Neural progenitor cell (in vitro differentiated cells): ENCODE data around the gene PTPN14. TPM values are rescaled to one million over a fixed set of nuclear protein-coding genes. Genes with fewer than 3 reads are reported as not detected.

Experiments
- DNase-seq: peaks from one replicate; pipeline ENCODE4 v3.0.0-alpha.2; 2016; ENCODE audit warnings: low spot score
- H2AFZ ChIP-seq: fragments of 200-600 bp; sonication (generic); replicated peaks from 2 replicates; pipeline ENCODE4 v1.6.1; 2016; ENCODE audit warnings: antibody characterized with exemption
- H3F3A ChIP-seq: fragments of 200-600 bp; sonication (generic); 2 replicates; pipeline ENCODE4 v1.6.1; 2016; ENCODE audit warnings: antibody characterized with exemption, low read depth
- H3K27ac ChIP-seq: fragments of 200-600 bp; sonication (generic); 2 replicates; pipeline ENCODE4 v1.5.1; 2016; ENCODE audit warnings: mild to moderate bottlenecking
- H3K27me3 ChIP-seq: fragments of 200-600 bp; sonication (generic); 2 replicates; pipeline ENCODE4 v1.6.1; 2016; ENCODE audit warnings: mild to moderate bottlenecking, moderate library complexity
- H3K36me3 ChIP-seq: fragments of 200-600 bp; sonication (generic); 2 replicates; pipeline ENCODE4 v1.5.1; 2016
- H3K4me1 ChIP-seq: fragments of 200-600 bp; sonication (generic); 2 replicates; pipeline ENCODE4 v1.6.1; 2016; ENCODE audit warnings: mixed run types
- H3K4me2 ChIP-seq: fragments of 200-600 bp; sonication (generic); 2 replicates; pipeline ENCODE4 v1.6.1; 2016
- H3K4me3 ChIP-seq: fragments of 200-600 bp; sonication (generic); 2 replicates; pipeline ENCODE4 v1.5.1; 2016
- H3K79me2 ChIP-seq: fragments of 200-600 bp; sonication (generic); 2 replicates; pipeline ENCODE4 v1.6.1; 2016; ENCODE audit warnings: low read depth
- H3K9ac ChIP-seq: fragments of 200-600 bp; sonication (generic); 2 replicates; pipeline ENCODE4 v1.6.1; 2016
- H3K9me3 ChIP-seq: fragments of 200-600 bp; sonication (generic); 2 replicates; pipeline ENCODE4 v1.5.1; 2016; ENCODE audit warnings: low read depth
- H4K20me1 ChIP-seq: fragments of 200-600 bp; sonication (generic); 2 replicates; pipeline ENCODE4 v1.6.1; 2016; ENCODE audit warnings: low read depth
- H3K27ac Mint-ChIP-seq: 3 replicates; pipeline ENCODE4 v1.8.0; 2021; ENCODE audit warnings: mixed read lengths
- H3K27me3 Mint-ChIP-seq: 2 replicates; pipeline ENCODE4 v1.8.0; 2022; ENCODE audit warnings: low read depth, mild to moderate bottlenecking, inconsistent platforms, moderate library complexity, mixed read lengths; ENCODE audit not compliant: insufficient read depth
- H3K36me3 Mint-ChIP-seq: 3 replicates; pipeline ENCODE4 v1.8.0; 2021; ENCODE audit warnings: mixed read lengths
- H3K4me1 Mint-ChIP-seq: 3 replicates; pipeline ENCODE4 v1.8.0; 2021; ENCODE audit warnings: mixed read lengths
- H3K4me3 Mint-ChIP-seq: 3 replicates; pipeline ENCODE4 v1.8.0; 2021; ENCODE audit warnings: mild to moderate bottlenecking, moderate library complexity, mixed read lengths
- H3K9me3 Mint-ChIP-seq: 3 replicates; pipeline ENCODE4 v1.8.0; 2020; ENCODE audit warnings: mixed read lengths
- CTCF ChIP-seq: fragments of 200-600 bp; sonication (generic); IDR thresholded peaks from 2 replicates; pipeline ENCODE4 v1.5.1; 2017; ENCODE audit warnings: antibody characterized with exemption, mild to moderate bottlenecking
- EZH2 ChIP-seq: fragments of 200-600 bp; sonication (generic); IDR thresholded peaks from 2 replicates; pipeline ENCODE4 v1.6.1; 2017; ENCODE audit warnings: antibody characterized with exemption, mild to moderate bottlenecking, moderate library complexity
- EZH2phosphoT487 ChIP-seq: fragments of 200-600 bp; sonication (generic); IDR thresholded peaks from 2 replicates; pipeline ENCODE4 v1.6.1; 2017; ENCODE audit warnings: antibody characterized with exemption
- total RNA-seq: library from RNA; depleted of rRNA; stranded (reverse); fragments of >200 nt; gene quantifications from 2 replicates; pipeline ENCODE4 v1.2.3, GENCODE V29; 2015; ENCODE audit warnings: low replicate concordance

The PTPN14 gene
- total RNA-seq, 1 donor from 2014 or later: 28.3 TPM

GRCh38 chr1:214567481-214567980, 16.1 kb upstream of the PTPN14 start:
- Histone ChIP-seq H3K4me2 (no peak overlapping the region), H3K9ac (no peak overlapping the region), H3K4me1 (no peaks in the 10 kb centered on the region), H4K20me1 (no peaks in the 10 kb centered on the region), H3K9me3 (no peaks in the 10 kb centered on the region), H3K27me3 (no peaks in the 10 kb centered on the region), H3K36me3 (no peaks in the 10 kb centered on the region), H2AFZ (no peak overlapping the region), H3K4me3 (no peak overlapping the region), H3F3A (no peaks in the 10 kb centered on the region), H3K27ac (no peak overlapping the region), H3K79me2 (no peaks in the 10 kb centered on the region)
- H3K4me1 Mint-ChIP-seq: no peaks in the 10 kb centered on the region
- no peak for TF ChIP-seq CTCF
- H3K27me3 Mint-ChIP-seq: peaks cover 6% of the 10 kb centered on the region
- H3K36me3 Mint-ChIP-seq: no peaks in the 10 kb centered on the region
- no peak for DNase-seq
- H3K27ac Mint-ChIP-seq: no peak overlapping the region
- no peaks in the 10 kb centered on the region for H3K9me3 Mint-ChIP-seq
- H3K4me3 Mint-ChIP-seq: no peak overlapping the region

GRCh38 chr1:214566158-214567104, 15.0 kb upstream of the PTPN14 start:
- H3K27ac ChIP-seq: no peak overlapping the region
- no peaks in the 10 kb centered on the region for H3F3A ChIP-seq
- no peak for DNase-seq
- H2AFZ ChIP-seq: no peak overlapping the region
- Mint-ChIP-seq H3K27ac (no peak overlapping the region), H3K9me3 (no peaks in the 10 kb centered on the region), H3K36me3 (no peaks in the 10 kb centered on the region), H3K27me3 (peaks cover 3% of the 10 kb centered on the region), H3K4me3 (no peak overlapping the region), H3K4me1 (no peaks in the 10 kb centered on the region)
- no peaks in the 10 kb centered on the region for H3K9me3 ChIP-seq
- no peaks in the 10 kb centered on the region for H4K20me1 ChIP-seq
- no peaks in the 10 kb centered on the region for H3K27me3 ChIP-seq
- H3K4me1 ChIP-seq: no peaks in the 10 kb centered on the region
- no peaks in the 10 kb centered on the region for H3K79me2 ChIP-seq
- H3K4me2 ChIP-seq: no peak overlapping the region
- H3K4me3 ChIP-seq: no peak overlapping the region
- H3K9ac ChIP-seq: no peak overlapping the region
- no peak for TF ChIP-seq EZH2
- TF ChIP-seq EZH2phosphoT487: no peak
- TF ChIP-seq CTCF: no peak
- no peaks in the 10 kb centered on the region for H3K36me3 ChIP-seq

GRCh38 chr1:214565310-214565709, 13.9 kb upstream of the PTPN14 start:
- H3K9me3 Mint-ChIP-seq: no peaks in the 10 kb centered on the region
- no peaks in the 10 kb centered on the region for H3K4me1 ChIP-seq
- no peak overlapping the region for H3K27ac Mint-ChIP-seq
- DNase-seq: no peak
- no peaks in the 10 kb centered on the region for H3K79me2 ChIP-seq
- peaks cover 3% of the 10 kb centered on the region for H3K27me3 Mint-ChIP-seq
- no peak overlapping the region for H3K4me2 ChIP-seq
- H3K4me1 Mint-ChIP-seq: no peaks in the 10 kb centered on the region
- H3K27ac ChIP-seq: no peak overlapping the region
- no peak overlapping the region for H2AFZ ChIP-seq
- no peaks in the 10 kb centered on the region for H3K9me3 ChIP-seq
- H3K36me3 ChIP-seq: no peaks in the 10 kb centered on the region
- no peak overlapping the region for H3K9ac ChIP-seq
- H3K4me3 ChIP-seq: no peak overlapping the region
- H3K27me3 ChIP-seq: no peaks in the 10 kb centered on the region
- TF ChIP-seq EZH2phosphoT487 (no peak), EZH2 (no peak), CTCF (no peak)
- H3K4me3 Mint-ChIP-seq: no peak overlapping the region
- H3K36me3 Mint-ChIP-seq: no peaks in the 10 kb centered on the region
- H4K20me1 ChIP-seq: no peaks in the 10 kb centered on the region
- H3F3A ChIP-seq: no peaks in the 10 kb centered on the region
